Colonic mucosa (tissue), 4 donors: ENCODE results near the gene SLC17A5. TPM values are rescaled to one million over a fixed set of nuclear protein-coding genes. Genes with fewer than 3 reads are reported as not detected.

Experiments used
- DNase-seq: peaks from one replicate; pipeline ENCODE4 v3.0.0-alpha.2; 2020
- H3K27ac ChIP-seq: fragments of 200-600 bp; one replicate; pipeline ENCODE4 v1.8.0; 2021
- H3K27me3 ChIP-seq: fragments of 200-600 bp; one replicate; pipeline ENCODE4 v1.8.0; 2021
- H3K36me3 ChIP-seq: fragments of 200-600 bp; one replicate; pipeline ENCODE4 v1.8.0; 2021
- H3K4me1 ChIP-seq: fragments of 200-600 bp; one replicate; pipeline ENCODE4 v1.8.0; 2021; ENCODE audit warnings: mild to moderate bottlenecking
- H3K4me3 ChIP-seq: fragments of 200-600 bp; one replicate; pipeline ENCODE4 v1.8.0; 2021
- H3K9ac ChIP-seq, 2 donors: one replicate each; pipeline ENCODE4 v1.7.0; 2013; ENCODE audit warnings: control low read depth in 2 of 2, low read depth in 2 of 2, low read length in 2 of 2
- H3K9me3 ChIP-seq: fragments of 200-600 bp; one replicate; pipeline ENCODE4 v1.8.0; 2021
- CTCF ChIP-seq: fragments of 200-600 bp; IDR thresholded peaks from one replicate; pipeline ENCODE4 v1.8.0; 2022; ENCODE audit warnings: antibody characterized with exemption, mild to moderate bottlenecking
- intact Hi-C: fragments of 100-400 bp; cut with DNase I; formaldehyde crosslinking; loops from one replicate; pipeline ENCODE4 v1.14.1; 2022
- total RNA-seq, 2 donors: library from RNA; stranded (reverse); fragmentation: NEBNext Ultra II Directional in 1 of 2; extraction: Animal tissue kit (Norgen Biotek cat#: 25700) in 1 of 2; gene quantifications; one replicate each; pipeline ENCODE4 v1.2.1, GENCODE V29; 2021
- donor health status: healthy.
- donor health status: DM: no; HTN: no; CAD: no.
- donor health status: DM: no; HTN: no; CAD: no.

SLC17A5 gene
- total RNA-seq, 2 donors from 2014 or later = 24.4 to 41.5 TPM

GRCh38 chr6:73604461-73604860 is 49.3 kb downstream of the SLC17A5 start:
- no peaks in the 10 kb centered on the region for H3K36me3 ChIP-seq

GRCh38 chr6:73604020-73604419 is 49.8 kb downstream of the SLC17A5 start:
- no peaks in the 10 kb centered on the region for H3K9me3 ChIP-seq
- H3K27me3 ChIP-seq = no peaks in the 10 kb centered on the region
- H3K27ac ChIP-seq = no peak overlapping the region
- no peak for DNase-seq
- TF ChIP-seq CTCF = no peak
- H3K36me3 ChIP-seq = no peaks in the 10 kb centered on the region
- H3K9ac ChIP-seq = no peak overlapping the region
- H3K4me3 ChIP-seq = no peak overlapping the region
- no peaks in the 10 kb centered on the region for H3K4me1 ChIP-seq
- intact Hi-C loops = no loop called here

More at GRCh38 chr6:73604461-73604860, 49.3 kb downstream of the SLC17A5 start:
- no peak for DNase-seq
- Histone ChIP-seq H3K9ac (no peak overlapping the region), H3K4me3 (no peak overlapping the region), H3K27me3 (no peaks in the 10 kb centered on the region), H3K27ac (no peak overlapping the region), H3K9me3 (no peaks in the 10 kb centered on the region), H3K4me1 (no peaks in the 10 kb centered on the region)
- no peak for TF ChIP-seq CTCF
- intact Hi-C loops = no loop called here

GRCh38 chr6:73586416-73586974 is 67.3 kb downstream of the SLC17A5 start:
- Histone ChIP-seq H3K4me1 (no peaks in the 10 kb centered on the region), H3K27me3 (no peaks in the 10 kb centered on the region), H3K27ac (peak overlapping the region; percentile 95), H3K9me3 (no peaks in the 10 kb centered on the region), H3K4me3 (no peak overlapping the region), H3K9ac (peak overlapping the region in 1 of 2 donors; percentile 48), H3K36me3 (no peaks in the 10 kb centered on the region)
- intact Hi-C loops = no loop called here
- no peak for DNase-seq
- TF ChIP-seq CTCF = no peak

- intact Hi-C loops = no loop called here
- Histone ChIP-seq H3K27me3 (no peaks in the 10 kb centered on the region), H3K9ac (peak overlapping the region; percentile 20 to 60), H3K4me1 (no peaks in the 10 kb centered on the region), H3K36me3 (no peaks in the 10 kb centered on the region), H3K27ac (peak overlapping the region; percentile 95), H3K4me3 (peak overlapping the region; percentile 22), H3K9me3 (no peaks in the 10 kb centered on the region)
- no peak for TF ChIP-seq CTCF
- peak; percentile 75 for DNase-seq
Measured at GRCh38 chr6:73585566-73586415, 68.0 kb downstream of the SLC17A5 start.

GRCh38 chr6:73581293-73581692 is 72.5 kb downstream of the SLC17A5 start:
- Histone ChIP-seq H3K4me1 (no peaks in the 10 kb centered on the region), H3K9me3 (no peaks in the 10 kb centered on the region), H3K36me3 (no peaks in the 10 kb centered on the region), H3K4me3 (no peak overlapping the region), H3K9ac (peak overlapping the region in 1 of 2 donors; percentile 35), H3K27ac (no peak overlapping the region), H3K27me3 (no peaks in the 10 kb centered on the region)
- DNase-seq = no peak
- intact Hi-C loops = no loop called here
- no peak for TF ChIP-seq CTCF
